ENCODE measurements around the gene INPP5D.

GRCh38 chr2:233152541-233152940 is 92.4 kb downstream of the INPP5D start:
- TF ChIP-seq EZH2 (IDR thresholded peaks at IDR 0.05; ENCODE audit: insufficient read depth, low read length) (no peak), CTCF (IDR thresholded peaks at IDR 0.05; ENCODE audit: insufficient read depth, low read depth, low read length) (no peak)
